ENCODE data around the gene ZFP36L1.
"Not testable (repeated sequence)": the region's sequence is repeated elsewhere in the genome, so short reads cannot be mapped to it uniquely, and the experiment has no call there.

Gene ZFP36L1

DNA sequence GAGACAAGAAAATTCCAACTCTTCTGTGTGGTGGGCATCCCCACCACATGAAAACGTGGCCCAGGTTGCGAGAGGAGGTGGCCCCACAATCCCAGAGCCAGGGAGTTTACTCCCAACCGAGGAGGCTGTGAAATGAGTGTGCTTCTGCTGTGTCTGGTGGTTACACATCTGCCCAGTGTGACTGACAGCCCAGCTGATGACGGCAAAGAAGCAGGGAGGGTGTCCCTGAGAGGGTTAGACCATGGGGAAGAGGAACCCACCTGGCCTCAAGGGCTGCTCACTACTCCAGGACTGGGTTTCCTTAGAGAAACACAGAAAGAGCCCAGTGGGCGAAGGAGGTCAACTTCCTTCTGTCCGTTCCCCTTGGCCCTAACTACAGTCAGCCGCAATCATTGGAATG lies 24.6 kb downstream of the ZFP36L1 start:
- ChIA-PET POLR2A (ENCODE audit: low non-redundant PET) (no interaction called here), CTCF (interaction anchor here (0.8 kb wide), 1 partner anchor 251 kb away, joined by 4 read pairs; no protein-coding TSS in a partner anchor)
- no peak for TF ChIP-seq CTCF (conservative IDR thresholded peaks at IDR 0.05; ENCODE audit: low read depth)
- H3K27ac ChIP-seq: no peak overlapping the region
- no peak for DNase-seq (ENCODE audit: low spot score)

GRCh38 chr14:68767248-68767645 lies 25.6 kb downstream of the ZFP36L1 start:
- CTCF ChIA-PET: interaction anchor here (0.8 kb wide), 1 partner anchor 250 kb away, joined by 4 read pairs; no protein-coding TSS in a partner anchor
- POLR2A ChIA-PET (ENCODE audit: low non-redundant PET): no interaction called here
- no peak overlapping the region for H3K27ac ChIP-seq
- no peak for DNase-seq (ENCODE audit: low spot score)
- TF ChIP-seq CTCF (conservative IDR thresholded peaks at IDR 0.05; ENCODE audit: low read depth): no peak

DNA sequence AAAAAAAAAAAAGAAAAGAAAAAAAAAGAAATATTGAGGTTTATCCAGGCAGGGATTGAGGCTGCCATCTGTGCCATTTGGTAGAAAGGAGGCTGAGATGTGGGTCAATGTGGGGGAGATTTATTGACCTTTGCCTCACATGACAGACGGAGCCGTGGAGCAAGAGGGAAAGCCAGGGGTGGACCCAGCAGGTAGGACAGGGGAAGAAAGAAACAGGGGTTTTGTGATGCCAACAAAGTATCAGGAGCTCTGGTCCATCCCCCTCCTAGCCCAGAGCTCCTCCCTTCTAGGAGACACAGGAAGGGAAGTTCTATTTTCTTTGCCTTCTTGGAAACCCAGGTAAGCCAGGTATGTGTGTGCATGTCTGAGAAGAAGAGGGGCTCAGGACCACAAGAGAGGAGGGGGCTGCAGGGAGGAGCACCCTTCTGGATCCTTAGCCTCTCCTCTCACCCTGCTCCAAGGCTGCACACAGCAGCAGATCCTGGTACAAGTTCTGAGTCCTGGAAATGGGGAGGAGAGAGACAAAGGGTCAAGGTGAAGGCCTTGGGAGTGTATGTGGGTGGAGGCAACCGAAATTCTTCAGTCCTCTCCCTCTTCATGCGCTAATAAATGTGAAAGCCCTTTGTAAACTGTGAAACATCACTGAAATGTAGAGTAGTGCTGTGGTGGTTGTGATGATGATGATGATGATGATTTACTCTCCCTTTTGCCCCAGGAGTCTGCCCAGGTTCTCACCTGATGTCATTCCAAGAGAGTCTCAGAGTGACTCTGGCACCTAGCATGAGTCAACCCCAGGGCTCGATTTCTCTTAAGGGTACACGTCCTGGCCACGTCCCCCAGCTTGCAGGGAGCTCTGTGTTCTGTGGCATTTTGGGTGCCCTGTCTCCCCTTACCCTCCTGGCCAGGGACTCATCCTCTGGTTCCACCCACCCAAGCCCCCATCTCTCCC lies 26.3 kb downstream of the ZFP36L1 start:
- ChIA-PET POLR2A (ENCODE audit: low non-redundant PET) (no interaction called here), CTCF (interaction anchor here (0.6 kb wide), 1 partner anchor 33 kb away, joined by 3 read pairs; no protein-coding TSS in a partner anchor)
- DNase-seq (ENCODE audit: low spot score): no peak
- no peak for TF ChIP-seq CTCF (conservative IDR thresholded peaks at IDR 0.05; ENCODE audit: low read depth)
- no peak overlapping the region for H3K27ac ChIP-seq

GRCh38 chr14:68763843-68764242 lies 29.0 kb downstream of the ZFP36L1 start:
- DNase-seq (ENCODE audit: low spot score); H3K27ac ChIP-seq: not testable (repeated sequence)
- POLR2A ChIA-PET (ENCODE audit: low non-redundant PET): interaction anchor here (0.9 kb wide), 1 partner anchor 29 kb away, joined by 3 read pairs; the partner anchor contains the start of gene ZFP36L1
- CTCF ChIA-PET: interaction anchor here (0.5 kb wide), 1 partner anchor 269 kb away, joined by 3 read pairs; no protein-coding TSS in a partner anchor

DNA sequence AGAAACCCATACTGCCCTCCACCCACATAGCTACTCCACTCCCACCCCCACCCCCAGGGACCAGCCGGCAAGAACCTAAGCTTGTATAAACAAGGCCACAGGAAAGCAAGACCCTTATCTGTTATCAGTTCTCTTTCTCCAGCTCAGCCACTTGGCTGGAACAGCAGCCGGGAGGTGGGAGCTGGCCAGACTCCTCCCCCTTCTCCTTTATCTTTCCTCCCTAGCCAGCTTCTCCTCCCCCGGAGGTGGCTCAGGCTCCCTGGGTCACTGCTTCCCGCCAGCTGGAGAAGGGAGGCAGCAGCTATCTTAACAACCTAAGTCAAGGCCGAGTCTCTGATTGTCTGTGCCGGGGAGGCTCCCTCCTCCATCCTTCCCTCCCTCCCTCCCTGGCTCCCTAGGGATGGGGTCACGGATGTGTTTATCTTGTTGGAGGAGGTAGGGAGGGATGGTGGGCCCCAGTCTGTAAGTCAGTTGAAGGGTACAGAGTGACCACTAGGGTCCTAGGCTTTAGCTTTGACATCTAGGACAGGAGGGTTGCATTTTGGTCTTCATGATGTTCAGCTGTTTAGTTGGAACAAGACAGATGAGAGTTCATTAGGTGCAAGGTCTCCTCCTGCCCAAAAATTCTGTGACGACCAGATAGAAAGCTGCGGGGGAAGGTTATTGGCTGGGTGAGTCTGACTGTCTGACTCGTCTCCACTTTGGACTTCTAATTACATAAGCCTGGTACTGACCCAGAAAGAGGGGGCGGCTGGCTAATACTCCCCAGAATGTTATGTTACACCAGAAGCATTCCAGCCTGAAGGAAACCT lies 29.7 kb downstream of the ZFP36L1 start:
- POLR2A ChIA-PET (ENCODE audit: low non-redundant PET): interaction anchor here (0.9 kb wide), 1 partner anchor 30 kb away, joined by 3 read pairs; the partner anchor contains the start of gene ZFP36L1
- CTCF ChIA-PET: interaction anchor here (0.5 kb wide), 2 partner anchors 269 to 418 kb away, joined by 3 to 5 read pairs; no protein-coding TSS in a partner anchor
- H3K27ac ChIP-seq: no peak overlapping the region
- no peak for TF ChIP-seq CTCF (conservative IDR thresholded peaks at IDR 0.05; ENCODE audit: low read depth)
- DNase-seq (ENCODE audit: low spot score): no peak

- H3K27ac ChIP-seq: no peak overlapping the region
- ChIA-PET CTCF (interaction anchor here (0.6 kb wide), 1 partner anchor 11 kb away, joined by 3 read pairs; no protein-coding TSS in a partner anchor), POLR2A (ENCODE audit: low non-redundant PET) (no interaction called here)
- DNase-seq (ENCODE audit: low spot score): no peak
- no peak for TF ChIP-seq CTCF (conservative IDR thresholded peaks at IDR 0.05; ENCODE audit: low read depth)
These were observed 31.5 kb downstream of the ZFP36L1 start for GRCh38 chr14:68761391-68761790.
